H9 (cell line): ENCODE measurements around the gene NFIX. TPM values are rescaled to one million over a fixed set of nuclear protein-coding genes. Genes with fewer than 3 reads are reported as not detected.

ENCODE experiments used
- DNase-seq: peaks from one replicate; pipeline ENCODE4 v3.0.0-alpha.2; 2017
- H2AFZ ChIP-seq: one replicate; pipeline ENCODE4 v1.6.1; 2013; ENCODE audit warnings: mild to moderate bottlenecking, low read length, control low read depth, moderate library complexity
- H2AK5ac ChIP-seq: 2 replicates; pipeline ENCODE4 v1.6.1; 2013; ENCODE audit warnings: low read length, control low read depth, mixed read lengths; ENCODE audit not compliant: insufficient read length
- H2BK120ac ChIP-seq: one replicate; pipeline ENCODE4 v1.6.1; 2013; ENCODE audit warnings: low read depth, mild to moderate bottlenecking, low read length, control low read depth, inconsistent platforms; ENCODE audit not compliant: poor library complexity, severe bottlenecking
- H2BK12ac ChIP-seq: 2 replicates; pipeline ENCODE4 v1.6.1; 2013; ENCODE audit warnings: low read length, control low read depth, mixed read lengths, low read depth; ENCODE audit not compliant: insufficient read length
- H2BK15ac ChIP-seq: 2 replicates; pipeline ENCODE4 v1.6.1; 2013; ENCODE audit warnings: low read depth, low read length, control low read depth
- H2BK20ac ChIP-seq: one replicate; pipeline ENCODE4 v1.6.1; 2013; ENCODE audit warnings: low read depth, mild to moderate bottlenecking, low read length, control low read depth, inconsistent platforms; ENCODE audit not compliant: poor library complexity, severe bottlenecking
- H2BK5ac ChIP-seq: 2 replicates; pipeline ENCODE4 v1.6.1; 2013; ENCODE audit warnings: low read length, control low read depth, mixed read lengths; ENCODE audit not compliant: insufficient read length
- H3K14ac ChIP-seq: 2 replicates; pipeline ENCODE4 v1.6.1; 2013; ENCODE audit warnings: low read length, control low read depth; ENCODE audit not compliant: insufficient read depth
- H3K18ac ChIP-seq: 2 replicates; pipeline ENCODE4 v1.6.1; 2013; ENCODE audit warnings: low read depth, mild to moderate bottlenecking, mixed read lengths, low read length, control low read depth; ENCODE audit not compliant: insufficient read length
- H3K23ac ChIP-seq: 2 replicates; pipeline ENCODE4 v1.6.1; 2013; ENCODE audit warnings: low read length, control low read depth, mixed read lengths, low read depth; ENCODE audit not compliant: insufficient read length
- H3K23me2 ChIP-seq: 2 replicates; pipeline ENCODE4 v1.6.1; 2013; ENCODE audit warnings: low read depth, mild to moderate bottlenecking, mixed read lengths, low read length, control low read depth; ENCODE audit not compliant: insufficient read length, poor library complexity, severe bottlenecking
- H3K27ac ChIP-seq: 2 replicates; pipeline ENCODE4 v1.5.1; 2013; ENCODE audit warnings: low read length, control low read depth, mixed read lengths, low read depth; ENCODE audit not compliant: insufficient read length
- H3K27me3 ChIP-seq: 2 replicates; pipeline ENCODE4 v1.6.1; 2013; ENCODE audit warnings: low read length, control low read depth, inconsistent platforms; ENCODE audit not compliant: insufficient read depth
- H3K4ac ChIP-seq: 2 replicates; pipeline ENCODE4 v1.6.1; 2013; ENCODE audit warnings: low read depth, mild to moderate bottlenecking, control low read depth, inconsistent platforms, low read length, moderate library complexity
- H3K4me1 ChIP-seq: 2 replicates; pipeline ENCODE4 v1.6.1; 2013; ENCODE audit warnings: low read length, control low read depth, inconsistent platforms; ENCODE audit not compliant: insufficient read depth
- H3K4me2 ChIP-seq: 2 replicates; pipeline ENCODE4 v1.6.1; 2013; ENCODE audit warnings: low read length, control low read depth, mixed read lengths; ENCODE audit not compliant: insufficient read length, insufficient read depth
- H3K56ac ChIP-seq: 2 replicates; pipeline ENCODE4 v1.6.1; 2013; ENCODE audit warnings: low read depth, mild to moderate bottlenecking, mixed read lengths, low read length, control low read depth; ENCODE audit not compliant: insufficient read length
- H3K79me1 ChIP-seq: 2 replicates; pipeline ENCODE4 v1.6.1; 2013; ENCODE audit warnings: low read depth, mild to moderate bottlenecking, moderate library complexity, low read length, control low read depth, inconsistent platforms; ENCODE audit not compliant: insufficient read depth, poor library complexity, severe bottlenecking
- H3K79me2 ChIP-seq: 2 replicates; pipeline ENCODE4 v1.6.1; 2013; ENCODE audit warnings: low read length, control low read depth, inconsistent platforms; ENCODE audit not compliant: insufficient read depth
- H3K9ac ChIP-seq: 2 replicates; pipeline ENCODE4 v1.6.1; 2013; ENCODE audit warnings: low read length, control low read depth, mixed read lengths; ENCODE audit not compliant: insufficient read length; ENCODE audit errors: extremely low read depth
- H3K9me3 ChIP-seq: one replicate; pipeline ENCODE4 v1.6.1; 2013; ENCODE audit warnings: low read depth, low read length, inconsistent platforms; ENCODE audit not compliant: control insufficient read depth
- H3T11ph ChIP-seq: one replicate; pipeline ENCODE4 v1.6.1; 2013; ENCODE audit warnings: mild to moderate bottlenecking, low read length, control low read depth, inconsistent platforms
- H4K20me1 ChIP-seq: one replicate; pipeline ENCODE4 v1.6.1; 2013; ENCODE audit not compliant: control insufficient read depth, insufficient read length, insufficient read depth
- H4K5ac ChIP-seq: 2 replicates; pipeline ENCODE4 v1.6.1; 2013; ENCODE audit warnings: low read depth, mild to moderate bottlenecking, mixed read lengths, low read length, control low read depth; ENCODE audit not compliant: insufficient read length
- H4K8ac ChIP-seq: replicated peaks from 2 replicates; pipeline ENCODE4 v1.6.1; 2013; ENCODE audit warnings: low read length, control low read depth, mixed read lengths, low read depth; ENCODE audit not compliant: insufficient read length
- H4K91ac ChIP-seq: 2 replicates; pipeline ENCODE4 v1.6.1; 2013; ENCODE audit warnings: low read depth, mild to moderate bottlenecking, moderate library complexity, mixed read lengths, low read length, control low read depth; ENCODE audit not compliant: insufficient read length
- H3K27ac Mint-ChIP-seq, 3 experiments: 2 replicates in 2 of 3; 3 replicates in 1 of 3; pipeline ENCODE4 v1.8.0; 2020 to 2021; ENCODE audit warnings: mixed read lengths in 3 of 3, mild to moderate bottlenecking in 1 of 3, moderate library complexity in 1 of 3
- H3K27me3 Mint-ChIP-seq: 2 replicates; pipeline ENCODE4 v1.8.0; 2021; ENCODE audit warnings: low read depth, mild to moderate bottlenecking, moderate library complexity, mixed read lengths
- H3K36me3 Mint-ChIP-seq, 3 experiments: 2 replicates in 2 of 3; 3 replicates in 1 of 3; pipeline ENCODE4 v1.8.0; 2020 to 2021; ENCODE audit warnings: low read depth in 3 of 3, mixed read lengths in 3 of 3; ENCODE audit not compliant: insufficient read depth in 1 of 3
- H3K4me1 Mint-ChIP-seq, 2 experiments: 2 replicates each; pipeline ENCODE4 v1.8.0; 2020; ENCODE audit warnings: mixed read lengths in 2 of 2
- H3K4me3 Mint-ChIP-seq, 2 experiments: 2 replicates in 1 of 2; 3 replicates in 1 of 2; pipeline ENCODE4 v1.8.0; 2020 to 2021; ENCODE audit warnings: mild to moderate bottlenecking in 2 of 2, mixed read lengths in 2 of 2, moderate library complexity in 1 of 2
- H3K9me3 Mint-ChIP-seq, 2 experiments: 2 replicates in 1 of 2; 3 replicates in 1 of 2; pipeline ENCODE4 v1.8.0; 2020; ENCODE audit warnings: mild to moderate bottlenecking in 2 of 2, mixed read lengths in 2 of 2, moderate library complexity in 1 of 2
- CTCF ChIP-seq: fragments of 200-600 bp; sonication (generic); conservative IDR thresholded peaks from 3 replicates; pipeline ENCODE4 v1.8.0; 2021; ENCODE audit warnings: antibody characterized with exemption, mild to moderate bottlenecking
- WGBS: extraction: QIAGEN DNeasy Blood & Tissue Kit; methylation state at CpG from one replicate; pipeline ENCODE4 v1.1.7; 2013; ENCODE audit warnings: missing lambda C conversion rate, low lambda C conversion rate, mixed read lengths; ENCODE audit not compliant: insufficient read length; ENCODE audit errors: extremely low coverage; 5-methylcytosine and 5-hydroxymethylcytosine counted together
- total RNA-seq: library from RNA; stranded (reverse); gene quantifications from 2 replicates; pipeline ENCODE4 v1.2.1, GENCODE V29; 2021

Gene NFIX
- total RNA-seq, 1 experiment from 2014 or later = 0.31 TPM

- H3K4me2 ChIP-seq = no peak overlapping the region
- peaks cover 7% of the 10 kb centered on the region for H3K23me2 ChIP-seq
- peaks cover 2% of the 10 kb centered on the region for H3K4me1 ChIP-seq
- no peak overlapping the region for H2BK5ac ChIP-seq
- no peak overlapping the region for H4K5ac ChIP-seq
- no peak overlapping the region for H3K23ac ChIP-seq
- H2AFZ ChIP-seq = no peak overlapping the region
- no peak overlapping the region for H3K18ac ChIP-seq
- H3K36me3 Mint-ChIP-seq = no peaks in the 10 kb centered on the region
- peak overlapping the region in 1 of 2 experiments; percentile 64; a peak in 3 of 5 replicates for H3K4me3 Mint-ChIP-seq
- no peak overlapping the region for H4K91ac ChIP-seq
- H3T11ph ChIP-seq = no peak overlapping the region
- H4K8ac ChIP-seq = no peak overlapping the region
- H2BK15ac ChIP-seq = no peak overlapping the region
- H3K27ac Mint-ChIP-seq = no peak overlapping the region
- no peak for TF ChIP-seq CTCF
- no peak overlapping the region for H3K56ac ChIP-seq
- peaks cover 2% of the 10 kb centered on the region for H4K20me1 ChIP-seq
- no peak overlapping the region for H3K4ac ChIP-seq
- H3K27me3 ChIP-seq = peaks cover 83% of the 10 kb centered on the region
- H3K79me2 ChIP-seq = no peaks in the 10 kb centered on the region
- no peak overlapping the region for H2BK12ac ChIP-seq
- H3K27ac ChIP-seq = no peak overlapping the region
- H2BK120ac ChIP-seq = no peak overlapping the region
- no peaks in the 10 kb centered on the region for H3K9me3 ChIP-seq
- H3K14ac ChIP-seq = no peak overlapping the region
- H3K9me3 Mint-ChIP-seq = peaks cover 3 to 19% of the 10 kb centered on the region in 2 experiments; a peak in 2 of 5 replicates
- no peak overlapping the region for H3K9ac ChIP-seq
- H3K79me1 ChIP-seq = no peaks in the 10 kb centered on the region
- WGBS = no CpG with 5 or more reads among the region's 8 CpGs
- H2BK20ac ChIP-seq = no peak overlapping the region
- H2AK5ac ChIP-seq = no peak overlapping the region
- H3K27me3 Mint-ChIP-seq = peaks cover 100% of the 10 kb centered on the region
- peaks cover 32 to 69% of the 10 kb centered on the region in 2 experiments for H3K4me1 Mint-ChIP-seq
- no peak for DNase-seq
Observed at GRCh38 chr19:13023656-13024055, 28.4 kb downstream of the NFIX start.
